Neuronal stem cell (in vitro differentiated cells): ENCODE data around the gene RALY.

Experiments
- DNase-seq: peaks from one replicate; pipeline ENCODE4 v3.0.0-alpha.2; 2013; ENCODE audit warnings: low spot score
- H2AFZ ChIP-seq: one replicate; pipeline ENCODE4 v1.6.1; 2013; ENCODE audit warnings: mild to moderate bottlenecking, low read length, inconsistent platforms
- H2AK5ac ChIP-seq: 2 replicates; pipeline ENCODE4 v1.6.1; 2013; ENCODE audit warnings: low read depth, mild to moderate bottlenecking, inconsistent platforms, low read length, moderate library complexity, mixed read lengths
- H2BK120ac ChIP-seq: 2 replicates; pipeline ENCODE4 v1.6.1; 2013; ENCODE audit warnings: low read depth, mild to moderate bottlenecking, inconsistent platforms, low read length, moderate library complexity, mixed read lengths
- H2BK12ac ChIP-seq: one replicate; pipeline ENCODE4 v1.6.1; 2013; ENCODE audit warnings: low read length, inconsistent platforms
- H2BK15ac ChIP-seq: 2 replicates; pipeline ENCODE4 v1.6.1; 2013; ENCODE audit warnings: mild to moderate bottlenecking, low read length, inconsistent platforms, mixed read lengths
- H2BK5ac ChIP-seq: one replicate; pipeline ENCODE4 v1.6.1; 2013; ENCODE audit warnings: inconsistent platforms, mild to moderate bottlenecking, low read length, moderate library complexity
- H3K14ac ChIP-seq: one replicate; pipeline ENCODE4 v1.6.1; 2013; ENCODE audit warnings: low read length, inconsistent platforms
- H3K18ac ChIP-seq: 2 replicates; pipeline ENCODE4 v1.6.1; 2013; ENCODE audit warnings: low read length, inconsistent platforms
- H3K23ac ChIP-seq: 2 replicates; pipeline ENCODE4 v1.6.1; 2013; ENCODE audit warnings: low read depth, mild to moderate bottlenecking, mixed read lengths, low read length, inconsistent platforms; ENCODE audit not compliant: poor library complexity
- H3K27ac ChIP-seq: replicated peaks from 3 replicates; pipeline ENCODE4 v1.5.1; 2013; ENCODE audit warnings: low read length, inconsistent platforms
- H3K27me3 ChIP-seq, 3 experiments: 2 replicates each; pipeline ENCODE4 v1.6.1; 2013; ENCODE audit warnings: low read length in 3 of 3, mild to moderate bottlenecking in 2 of 3, inconsistent platforms in 1 of 3, low read depth in 1 of 3, mixed read lengths in 1 of 3, moderate library complexity in 1 of 3; ENCODE audit not compliant: control insufficient read depth in 3 of 3, insufficient read depth in 3 of 3
- H3K36me3 ChIP-seq, 2 donors: replicated peaks in 1 of 2; 2 replicates each; pipeline ENCODE4 v1.6.1; 2013; ENCODE audit warnings: low read length in 2 of 2; ENCODE audit not compliant: control insufficient read depth in 2 of 2, insufficient read depth in 2 of 2
- H3K4ac ChIP-seq: 2 replicates; pipeline ENCODE4 v1.6.1; 2013; ENCODE audit warnings: inconsistent platforms, mild to moderate bottlenecking, low read length, moderate library complexity
- H3K4me1 ChIP-seq, 2 donors: 1 replicate in 1 of 2; 2 replicates in 1 of 2; pipeline ENCODE4 v1.6.1; 2013; ENCODE audit warnings: low read length in 2 of 2, low read depth in 1 of 2; ENCODE audit not compliant: control insufficient read depth in 2 of 2, insufficient read depth in 1 of 2
- H3K4me2 ChIP-seq: one replicate; pipeline ENCODE4 v1.6.1; 2013; ENCODE audit warnings: mild to moderate bottlenecking, low read length, inconsistent platforms; ENCODE audit not compliant: insufficient read depth, poor library complexity, severe bottlenecking
- H3K4me3 ChIP-seq, 2 donors: 2 replicates each; pipeline ENCODE4 v1.5.1; 2013; ENCODE audit warnings: low read length in 2 of 2, mild to moderate bottlenecking in 2 of 2, inconsistent platforms in 1 of 2, moderate library complexity in 1 of 2
- H3K79me1 ChIP-seq: one replicate; pipeline ENCODE4 v1.6.1; 2013; ENCODE audit warnings: low read depth, mild to moderate bottlenecking, inconsistent platforms, low read length, moderate library complexity
- H3K9ac ChIP-seq: one replicate; pipeline ENCODE4 v1.6.1; 2013; ENCODE audit warnings: mild to moderate bottlenecking, low read depth, low read length, inconsistent platforms; ENCODE audit not compliant: poor library complexity
- H3K9me3 ChIP-seq, 2 donors: replicated peaks in 1 of 2; 2 replicates each; pipeline versions ENCODE3 to v1.6.1; 2013; ENCODE audit warnings: low read length in 2 of 2, mild to moderate bottlenecking in 2 of 2, inconsistent platforms in 1 of 2, low read depth in 1 of 2, mixed read lengths in 1 of 2, moderate library complexity in 1 of 2; ENCODE audit not compliant: control insufficient read depth in 2 of 2, insufficient read depth in 1 of 2
- H4K8ac ChIP-seq: one replicate; pipeline ENCODE4 v1.6.1; 2013; ENCODE audit warnings: low read depth, mild to moderate bottlenecking, inconsistent platforms, low read length, moderate library complexity
- H4K91ac ChIP-seq: one replicate; pipeline ENCODE4 v1.6.1; 2013; ENCODE audit warnings: low read length, low read depth, mild to moderate bottlenecking, inconsistent platforms; ENCODE audit not compliant: poor library complexity
- WGBS, 2 donors: extraction: QIAGEN DNeasy Blood & Tissue Kit; methylation state at CpG; one replicate each; pipeline ENCODE4 v1.1.7; 2013; ENCODE audit warnings: missing lambda C conversion rate in 2 of 2, mixed read lengths in 1 of 2; ENCODE audit not compliant: insufficient read length in 2 of 2, insufficient replicate concordance in 1 of 2; ENCODE audit errors: extremely low coverage in 2 of 2; 5-methylcytosine and 5-hydroxymethylcytosine counted together

The RALY gene

GRCh38 chr20:33994222-33994913 lies 657 bp downstream of the RALY start:
- DNase-seq = peak; percentile 83
- H3K36me3 ChIP-seq = peaks cover 0 to 18% of the 10 kb centered on the region in 2 donors
- no CpG with 5 or more reads among the region's 57 CpGs for WGBS, 2 donors
- H2BK15ac ChIP-seq = no peak overlapping the region
- no peak overlapping the region for H4K91ac ChIP-seq
- H3K23ac ChIP-seq = peak overlapping the region; percentile 11
- no peaks in the 10 kb centered on the region for H3K79me1 ChIP-seq
- H3K27me3 ChIP-seq = no peaks in the 10 kb centered on the region
- peak overlapping the region; percentile 97 for H2AFZ ChIP-seq
- H2BK5ac ChIP-seq = peak overlapping the region; percentile 85
- H3K14ac ChIP-seq = peak overlapping the region; percentile 92
- no peak overlapping the region for H2AK5ac ChIP-seq
- peak overlapping the region; percentile 91 to 98 for H3K4me3 ChIP-seq
- H2BK12ac ChIP-seq = no peak overlapping the region
- no peak overlapping the region for H4K8ac ChIP-seq
- H3K9ac ChIP-seq = peak overlapping the region; percentile 98
- peak overlapping the region; percentile 96 for H3K18ac ChIP-seq
- H3K9me3 ChIP-seq = no peaks in the 10 kb centered on the region
- no peak overlapping the region for H3K4ac ChIP-seq
- peaks cover 13 to 14% of the 10 kb centered on the region in 2 donors for H3K4me1 ChIP-seq
- peak overlapping the region; percentile 95 for H3K27ac ChIP-seq
- no peak overlapping the region for H2BK120ac ChIP-seq
- peak overlapping the region; percentile 57 for H3K4me2 ChIP-seq

GRCh38 chr20:33995053-33995831 lies 1.5 kb downstream of the RALY start:
- H2AK5ac ChIP-seq = no peak overlapping the region
- no peak overlapping the region for H3K27ac ChIP-seq
- no peak overlapping the region for H3K9ac ChIP-seq
- no peak overlapping the region for H4K91ac ChIP-seq
- no peak overlapping the region for H2BK120ac ChIP-seq
- H4K8ac ChIP-seq = no peak overlapping the region
- H3K36me3 ChIP-seq = peaks cover 0 to 18% of the 10 kb centered on the region in 2 donors
- peak overlapping the region; percentile 49 for H3K4me2 ChIP-seq
- H3K4me3 ChIP-seq = peak overlapping the region; percentile 91 to 98
- H2BK5ac ChIP-seq = no peak overlapping the region
- no peak overlapping the region for H3K14ac ChIP-seq
- H3K27me3 ChIP-seq = no peaks in the 10 kb centered on the region
- H3K4me1 ChIP-seq = peaks cover 13 to 14% of the 10 kb centered on the region in 2 donors
- H3K9me3 ChIP-seq = no peaks in the 10 kb centered on the region
- H2AFZ ChIP-seq = no peak overlapping the region
- DNase-seq = no peak
- H3K18ac ChIP-seq = no peak overlapping the region
- no peak overlapping the region for H3K23ac ChIP-seq
- H3K4ac ChIP-seq = no peak overlapping the region
- no peak overlapping the region for H2BK15ac ChIP-seq
- no CpG with 5 or more reads among the region's 8 CpGs for WGBS, 2 donors
- no peaks in the 10 kb centered on the region for H3K79me1 ChIP-seq
- no peak overlapping the region for H2BK12ac ChIP-seq

- no CpG with 5 or more reads among the region's 7 CpGs for WGBS, 2 donors
- no peak for DNase-seq
- no peak overlapping the region for H3K14ac ChIP-seq
- no peak overlapping the region for H3K18ac ChIP-seq
- no peak overlapping the region for H2BK12ac ChIP-seq
- H2AFZ ChIP-seq = no peak overlapping the region
- H2BK120ac ChIP-seq = no peak overlapping the region
- H3K9ac ChIP-seq = no peak overlapping the region
- no peak overlapping the region for H3K27ac ChIP-seq
- no peak overlapping the region for H3K4me3 ChIP-seq
- peaks cover 1 to 44% of the 10 kb centered on the region in 2 donors for H3K36me3 ChIP-seq
- H3K23ac ChIP-seq = no peak overlapping the region
- H3K4ac ChIP-seq = no peak overlapping the region
- H2AK5ac ChIP-seq = no peak overlapping the region
- H3K79me1 ChIP-seq = no peaks in the 10 kb centered on the region
- H4K8ac ChIP-seq = no peak overlapping the region
- H3K9me3 ChIP-seq = peaks cover 0 to 3% of the 10 kb centered on the region in 2 donors
- H2BK15ac ChIP-seq = no peak overlapping the region
- H2BK5ac ChIP-seq = no peak overlapping the region
- H4K91ac ChIP-seq = no peak overlapping the region
- H3K27me3 ChIP-seq = no peaks in the 10 kb centered on the region
- peaks cover 6 to 13% of the 10 kb centered on the region in 2 donors for H3K4me1 ChIP-seq
- H3K4me2 ChIP-seq = no peak overlapping the region
Observed at GRCh38 chr20:33999025-33999649, 5.4 kb downstream of the RALY start.

GRCh38 chr20:34001378-34001777 lies 7.7 kb downstream of the RALY start:
- no CpG with 5 or more reads among the region's 2 CpGs for WGBS, 2 donors
- no peak overlapping the region for H3K9ac ChIP-seq

More at GRCh38 chr20:34001378-34001777, 7.7 kb downstream of the RALY start:
- Histone ChIP-seq H3K27ac (no peak overlapping the region), H3K4me1 (peaks cover 0 to 3% of the 10 kb centered on the region in 2 donors), H3K23ac (no peak overlapping the region), H2BK12ac (no peak overlapping the region), H2BK15ac (no peak overlapping the region), H3K79me1 (no peaks in the 10 kb centered on the region), H3K4me2 (no peak overlapping the region), H4K8ac (no peak overlapping the region), H3K9me3 (peaks cover 2 to 3% of the 10 kb centered on the region in 2 donors), H3K27me3 (no peaks in the 10 kb centered on the region), H2AK5ac (no peak overlapping the region), H3K4ac (no peak overlapping the region), H2BK120ac (no peak overlapping the region), H3K18ac (no peak overlapping the region), H2AFZ (no peak overlapping the region), H3K36me3 (peaks cover 1 to 53% of the 10 kb centered on the region in 2 donors), H4K91ac (no peak overlapping the region), H3K4me3 (no peak overlapping the region), H2BK5ac (no peak overlapping the region), H3K14ac (no peak overlapping the region)
- no peak for DNase-seq
